Heart left ventricle (tissue), 13 donors: ENCODE results near the gene DENR.
"Not testable (repeated sequence)": the region's sequence is repeated elsewhere in the genome, so short reads cannot be mapped to it uniquely, and the experiment has no call there.

Experiments
- POLR2A ChIP-seq, 2 donors: fragments of 450-650 bp; IDR thresholded peaks; one replicate each; pipeline ENCODE4 v1.6.1; 2017; ENCODE audit warnings: antibody characterized with exemption in 2 of 2, mild to moderate bottlenecking in 2 of 2, moderate library complexity in 2 of 2
- TF ChIP-seq, protein P1 (sequence below), 12 donors: fragments of 200-600 bp; sonication (generic) in 4 of 12; IDR thresholded peaks; one replicate each; pipeline versions ENCODE4 v1.5.0 to v1.8.0; 2018 to 2022; ENCODE audit warnings: antibody characterized with exemption in 12 of 12, mild to moderate bottlenecking in 5 of 12
- donor health status: ischemic (EF 13 %, LVEDD 7.1; RV severe dilation, severe dysfunction).
- donor health status: DM: no; HTN: yes; CAD: no.
- donor health status: DM: no; HTN: no; CAD: no.
- donor health status: ischemic (EF 25% LVEDD 6.9; RV normal size, moderate dysfunction).
- donor health status: ischemic (EF 25% LVEDD 5.7; RV mildly dilated, moderate dysfunction).
- donor health status: ischemic (EF 35%, LVEDD 5.7; RV mildly dilated, moderate dysfunction).
- donor health status: nonischemic (EF 11% LVEDD 7.7; RV severe dilation, severe dysfunction).
- donor health status: DM: yes; HTN: yes; CAD: no.
- donor health status: PGD.
- donor health status: ischemic (EF 29% LVEDD 5.4; RV normal size, mild dysfunction).
- donor health status: nonischemic (EF 23%, LVEDD 6.1; RV moderate dilation, normal function).

DNA sequence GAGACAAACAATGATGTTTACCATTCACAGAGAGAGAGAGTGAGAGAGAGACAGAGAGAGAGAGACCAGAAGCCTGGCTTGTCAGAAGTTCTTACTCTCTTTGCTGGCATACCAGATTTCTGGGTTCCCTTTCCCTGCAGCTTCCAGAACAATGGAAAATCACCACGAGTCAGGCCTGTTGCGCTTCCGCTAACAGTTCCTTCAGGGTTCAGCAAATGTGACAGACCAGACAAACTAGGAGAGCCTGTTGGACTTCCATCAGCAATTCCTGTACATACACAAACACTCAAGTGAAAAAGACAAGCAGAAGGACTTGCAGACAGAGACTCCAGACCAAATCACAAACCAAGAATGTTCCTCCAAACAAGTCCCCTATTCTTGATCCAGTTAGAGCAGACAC lies 43.3 kb upstream of the DENR start:
- TF ChIP-seq, protein P1, sequence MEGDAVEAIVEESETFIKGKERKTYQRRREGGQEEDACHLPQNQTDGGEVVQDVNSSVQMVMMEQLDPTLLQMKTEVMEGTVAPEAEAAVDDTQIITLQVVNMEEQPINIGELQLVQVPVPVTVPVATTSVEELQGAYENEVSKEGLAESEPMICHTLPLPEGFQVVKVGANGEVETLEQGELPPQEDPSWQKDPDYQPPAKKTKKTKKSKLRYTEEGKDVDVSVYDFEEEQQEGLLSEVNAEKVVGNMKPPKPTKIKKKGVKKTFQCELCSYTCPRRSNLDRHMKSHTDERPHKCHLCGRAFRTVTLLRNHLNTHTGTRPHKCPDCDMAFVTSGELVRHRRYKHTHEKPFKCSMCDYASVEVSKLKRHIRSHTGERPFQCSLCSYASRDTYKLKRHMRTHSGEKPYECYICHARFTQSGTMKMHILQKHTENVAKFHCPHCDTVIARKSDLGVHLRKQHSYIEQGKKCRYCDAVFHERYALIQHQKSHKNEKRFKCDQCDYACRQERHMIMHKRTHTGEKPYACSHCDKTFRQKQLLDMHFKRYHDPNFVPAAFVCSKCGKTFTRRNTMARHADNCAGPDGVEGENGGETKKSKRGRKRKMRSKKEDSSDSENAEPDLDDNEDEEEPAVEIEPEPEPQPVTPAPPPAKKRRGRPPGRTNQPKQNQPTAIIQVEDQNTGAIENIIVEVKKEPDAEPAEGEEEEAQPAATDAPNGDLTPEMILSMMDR (IDR thresholded peaks at IDR 0.05): not testable (repeated sequence)
- not testable (repeated sequence) for TF ChIP-seq POLR2A (IDR thresholded peaks at IDR 0.05)
